BE2C (cell line): ENCODE measurements around the gene TPM4.

ENCODE experiments used
- DNase-seq: peaks from one replicate; pipeline ENCODE4 v3.0.0-alpha.2; 2020
- H3K27me3 ChIP-seq: fragments of 250-450 bp; sonication (Bioruptor Pico); 2 replicates; pipeline ENCODE4 v1.5.1; 2020; ENCODE audit warnings: mild to moderate bottlenecking
- H3K36me3 ChIP-seq: fragments of 250-450 bp; sonication (Bioruptor Pico); 2 replicates; pipeline ENCODE4 v1.5.1; 2020; ENCODE audit warnings: mild to moderate bottlenecking
- H3K4me1 ChIP-seq: fragments of 250-450 bp; sonication (Bioruptor Pico); 2 replicates; pipeline ENCODE4 v1.5.1; 2020
- H3K4me3 ChIP-seq: 2 replicates; pipeline ENCODE4 v1.5.1; 2011; ENCODE audit warnings: low read depth, low read length
- H3K9me3 ChIP-seq: fragments of 250-450 bp; sonication (Bioruptor Pico); 2 replicates; pipeline ENCODE4 v1.5.1; 2020
- TF ChIP-seq, protein P1 (sequence below): IDR thresholded peaks from 2 replicates; pipeline ENCODE4 v1.5.1; 2012; ENCODE audit warnings: mild to moderate bottlenecking, low read depth, low read length

Gene TPM4

DNA sequence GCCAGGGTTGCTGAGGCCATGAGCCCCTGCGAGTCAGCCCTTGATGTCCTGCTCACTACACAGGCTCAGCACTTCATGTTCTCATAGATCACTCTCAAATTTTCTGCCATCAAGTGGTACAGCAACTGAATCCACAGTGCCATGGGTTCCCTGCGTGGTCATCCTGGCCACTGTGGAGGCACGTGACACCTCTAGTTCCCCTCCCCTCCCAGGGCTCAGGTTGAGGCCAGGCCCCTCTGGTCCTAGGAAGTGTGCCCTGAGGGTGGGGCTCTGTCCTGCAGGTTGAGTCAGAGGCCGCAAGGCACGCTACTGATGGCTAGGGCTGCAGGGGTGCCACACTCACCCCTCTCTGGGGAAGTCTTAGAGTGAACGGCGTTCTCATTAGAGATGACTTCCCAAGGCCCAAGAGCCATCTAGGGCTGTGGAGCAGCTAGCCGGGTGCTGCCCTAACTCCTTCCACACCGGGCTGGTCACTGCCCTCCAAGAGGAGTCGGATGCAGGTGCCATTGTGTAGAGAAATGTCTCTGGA is 39.8 kb upstream of the TPM4 start:
- Histone ChIP-seq H3K9me3 (no peaks in the 10 kb centered on the region), H3K36me3 (no peaks in the 10 kb centered on the region), H3K4me3 (no peak overlapping the region), H3K4me1 (no peaks in the 10 kb centered on the region), H3K27me3 (no peaks in the 10 kb centered on the region)
- TF ChIP-seq, protein P1, sequence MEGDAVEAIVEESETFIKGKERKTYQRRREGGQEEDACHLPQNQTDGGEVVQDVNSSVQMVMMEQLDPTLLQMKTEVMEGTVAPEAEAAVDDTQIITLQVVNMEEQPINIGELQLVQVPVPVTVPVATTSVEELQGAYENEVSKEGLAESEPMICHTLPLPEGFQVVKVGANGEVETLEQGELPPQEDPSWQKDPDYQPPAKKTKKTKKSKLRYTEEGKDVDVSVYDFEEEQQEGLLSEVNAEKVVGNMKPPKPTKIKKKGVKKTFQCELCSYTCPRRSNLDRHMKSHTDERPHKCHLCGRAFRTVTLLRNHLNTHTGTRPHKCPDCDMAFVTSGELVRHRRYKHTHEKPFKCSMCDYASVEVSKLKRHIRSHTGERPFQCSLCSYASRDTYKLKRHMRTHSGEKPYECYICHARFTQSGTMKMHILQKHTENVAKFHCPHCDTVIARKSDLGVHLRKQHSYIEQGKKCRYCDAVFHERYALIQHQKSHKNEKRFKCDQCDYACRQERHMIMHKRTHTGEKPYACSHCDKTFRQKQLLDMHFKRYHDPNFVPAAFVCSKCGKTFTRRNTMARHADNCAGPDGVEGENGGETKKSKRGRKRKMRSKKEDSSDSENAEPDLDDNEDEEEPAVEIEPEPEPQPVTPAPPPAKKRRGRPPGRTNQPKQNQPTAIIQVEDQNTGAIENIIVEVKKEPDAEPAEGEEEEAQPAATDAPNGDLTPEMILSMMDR: no peak
- DNase-seq: no peak

DNA sequence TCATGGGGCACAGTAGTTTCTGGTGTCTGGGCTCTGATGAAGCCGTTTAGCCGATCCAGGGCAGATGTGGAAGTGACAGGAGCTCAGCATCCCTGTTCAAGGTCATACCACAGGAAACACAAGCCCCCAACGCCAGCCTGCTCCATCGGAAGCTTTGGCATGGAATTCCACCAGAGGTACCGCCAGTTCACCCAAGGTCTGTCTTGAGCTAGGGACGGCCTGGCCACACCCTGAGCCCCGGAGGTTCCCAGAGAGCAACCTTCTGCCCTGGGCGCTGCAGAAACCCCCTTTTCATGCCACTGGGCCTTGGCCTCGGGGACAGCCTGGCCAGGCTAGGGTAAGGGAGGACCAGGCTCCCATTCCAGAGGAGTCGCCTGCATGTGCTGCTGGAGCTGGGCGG is 39.4 kb upstream of the TPM4 start:
- Histone ChIP-seq H3K27me3 (no peaks in the 10 kb centered on the region), H3K4me1 (no peaks in the 10 kb centered on the region), H3K36me3 (no peaks in the 10 kb centered on the region), H3K9me3 (no peaks in the 10 kb centered on the region), H3K4me3 (no peak overlapping the region)
- DNase-seq: no peak
- TF ChIP-seq, protein P1: no peak

DNA sequence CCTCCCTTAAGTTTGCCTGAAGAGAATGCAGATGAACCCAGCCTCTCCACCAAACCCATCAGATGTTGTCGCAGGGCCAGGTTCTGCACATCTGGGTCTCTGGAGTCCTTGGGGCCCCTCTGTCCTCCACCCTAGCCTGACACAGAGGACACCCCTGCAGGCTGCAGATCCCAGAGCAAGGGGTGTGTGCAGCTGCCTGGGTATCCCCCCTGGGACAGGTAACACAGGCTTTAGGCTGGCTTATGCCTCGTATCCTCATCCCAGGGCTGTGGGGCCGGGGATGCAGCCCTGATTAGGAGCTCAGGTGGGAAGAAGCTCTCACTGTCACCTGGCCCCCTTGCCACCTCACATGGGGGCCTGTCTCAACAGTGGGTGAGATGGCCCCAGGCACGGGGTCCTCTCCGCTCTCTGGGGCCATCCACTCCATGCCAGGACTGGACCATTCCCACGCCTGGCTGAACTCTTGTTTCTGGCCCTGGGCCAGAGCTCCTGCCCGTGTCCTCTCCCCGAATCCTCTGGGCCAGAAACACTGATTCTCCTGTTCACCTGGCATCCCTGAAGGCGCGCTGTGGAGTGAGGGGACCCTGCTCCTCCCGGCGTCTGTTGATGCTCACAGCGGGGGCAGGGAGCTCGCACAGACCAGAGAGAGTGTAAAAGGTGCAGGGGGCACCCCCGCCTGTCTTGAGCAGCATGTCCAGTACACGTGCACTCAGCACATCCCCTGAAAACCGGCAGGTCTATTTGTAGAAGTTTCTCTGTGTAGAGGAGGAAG is 38.7 kb upstream of the TPM4 start:
- DNase-seq: no peak
- TF ChIP-seq, protein P1: no peak
- Histone ChIP-seq H3K4me3 (no peak overlapping the region), H3K27me3 (no peaks in the 10 kb centered on the region), H3K4me1 (no peaks in the 10 kb centered on the region), H3K9me3 (no peaks in the 10 kb centered on the region), H3K36me3 (no peaks in the 10 kb centered on the region)

DNA sequence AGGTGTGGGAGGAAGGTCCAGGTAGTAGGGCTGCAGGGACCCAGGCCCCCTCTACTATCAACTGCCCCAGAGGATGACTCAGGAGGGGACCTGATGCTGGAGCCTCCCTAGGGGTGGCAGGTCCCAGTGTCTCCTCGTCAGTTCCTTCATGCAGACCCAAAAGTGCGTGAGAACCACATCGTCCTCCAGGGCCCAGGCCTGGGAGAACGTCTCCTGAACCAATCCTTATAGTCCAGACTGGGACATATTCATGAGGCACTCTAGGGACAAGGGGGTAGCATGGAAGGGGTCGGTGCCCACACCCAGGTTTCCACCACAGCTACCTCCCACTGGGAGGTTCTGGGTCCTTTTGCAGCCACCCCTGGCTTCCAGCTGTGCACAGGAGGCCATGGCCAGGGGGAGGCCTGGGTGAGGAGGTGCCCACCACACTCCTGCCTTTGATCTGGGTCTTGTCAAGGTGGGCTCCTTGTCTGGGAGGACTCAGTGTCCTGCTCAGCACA is 38.0 kb upstream of the TPM4 start:
- Histone ChIP-seq H3K9me3 (no peaks in the 10 kb centered on the region), H3K36me3 (no peaks in the 10 kb centered on the region), H3K4me3 (no peak overlapping the region), H3K27me3 (no peaks in the 10 kb centered on the region), H3K4me1 (no peaks in the 10 kb centered on the region)
- TF ChIP-seq, protein P1: no peak
- DNase-seq: no peak

DNA sequence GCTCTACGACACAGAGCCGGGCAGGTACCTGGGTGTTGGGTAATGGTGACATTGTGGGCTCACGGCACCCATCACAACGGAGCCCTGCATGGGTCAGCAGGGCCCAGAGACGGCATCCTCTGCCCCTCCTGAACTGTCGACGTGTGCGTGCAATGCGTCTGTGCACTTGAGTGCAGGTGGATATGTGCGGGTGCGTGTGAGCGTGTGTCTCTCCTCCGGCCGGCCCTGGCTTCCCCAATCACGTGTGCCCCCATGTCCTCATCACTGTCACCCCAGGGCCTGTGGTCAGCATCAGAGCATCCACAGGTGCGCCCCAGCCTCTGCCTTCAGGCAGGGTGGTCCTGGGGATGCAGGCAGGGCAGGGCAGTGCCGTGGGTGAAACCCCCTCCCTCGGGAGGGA is 37.2 kb upstream of the TPM4 start:
- DNase-seq: no peak
- no peaks in the 10 kb centered on the region for H3K4me1 ChIP-seq
- H3K9me3 ChIP-seq: no peaks in the 10 kb centered on the region
- no peak overlapping the region for H3K4me3 ChIP-seq
- H3K36me3 ChIP-seq: no peaks in the 10 kb centered on the region
- H3K27me3 ChIP-seq: no peaks in the 10 kb centered on the region
- TF ChIP-seq, protein P1: no peak

DNA sequence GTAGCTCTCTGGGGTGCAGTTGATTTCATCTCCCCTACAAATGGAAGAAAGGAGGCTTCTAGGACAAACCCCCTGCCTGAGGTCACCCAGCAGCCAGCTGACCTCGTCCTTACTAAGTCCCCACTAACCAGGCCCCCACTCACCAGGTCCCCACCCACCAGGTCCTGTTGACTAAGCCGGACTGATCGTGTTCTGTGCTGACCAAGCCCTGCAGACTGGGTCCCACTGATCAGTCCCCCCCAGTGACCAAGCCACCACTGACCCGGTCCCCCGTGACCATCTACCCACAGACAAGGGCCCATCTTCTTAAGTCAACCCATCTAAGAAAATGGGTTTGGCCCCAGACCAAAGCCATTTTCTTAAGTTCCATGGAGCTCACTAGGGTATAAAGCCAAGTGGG is 36.8 kb upstream of the TPM4 start:
- Histone ChIP-seq H3K4me1 (no peaks in the 10 kb centered on the region), H3K4me3 (no peak overlapping the region), H3K9me3 (no peaks in the 10 kb centered on the region), H3K27me3 (no peaks in the 10 kb centered on the region), H3K36me3 (no peaks in the 10 kb centered on the region)
- TF ChIP-seq, protein P1: no peak
- no peak for DNase-seq
